ENCODE data around the gene NFXL1.

Gene NFXL1

DNA sequence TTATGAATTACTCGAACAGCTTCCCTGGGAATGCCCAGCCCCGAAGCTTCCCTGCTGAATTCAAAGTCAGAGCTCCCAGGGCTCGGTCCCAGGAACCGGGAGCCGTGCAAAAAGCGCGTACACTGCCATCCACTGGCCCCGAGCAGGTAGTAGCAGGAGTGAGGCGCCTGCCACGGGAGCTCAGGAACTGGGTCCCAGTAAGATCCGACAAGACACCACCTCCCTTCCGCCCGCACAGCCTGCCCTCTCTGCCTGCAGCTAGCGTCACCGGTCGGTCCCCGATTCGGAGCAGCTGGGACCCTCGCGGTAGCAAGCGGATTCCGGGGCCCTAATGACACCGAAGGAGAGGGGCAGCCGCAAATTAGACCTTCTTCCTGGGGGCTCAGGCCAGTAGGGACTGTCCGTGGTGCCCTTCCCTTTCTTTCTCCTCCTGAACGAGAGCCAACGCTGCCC is 77.7 kb downstream of the NFXL1 start:
- no peak for DNase-seq (ENCODE audit: low read depth in 2 of 2, low spot score in 1 of 2)

DNA sequence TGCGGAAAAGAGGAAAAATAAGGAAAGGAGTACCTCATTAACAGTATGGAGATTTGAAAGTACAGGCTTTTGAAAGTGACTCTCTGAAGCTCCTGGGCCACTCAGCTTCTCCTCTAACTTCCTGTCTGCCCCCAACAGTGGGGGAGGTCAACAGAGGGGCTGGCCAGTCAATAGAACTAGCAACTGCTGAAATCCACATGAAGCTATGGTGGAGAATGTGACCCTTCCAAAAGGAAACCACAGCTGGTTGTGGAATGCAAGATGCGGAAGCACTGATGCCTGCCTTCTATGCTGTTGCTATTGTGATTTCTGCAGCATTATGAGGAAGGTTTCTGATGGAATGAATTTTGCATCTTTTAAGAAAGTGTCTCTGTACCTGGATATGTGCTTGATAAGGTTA is 78.9 kb downstream of the NFXL1 start:
- no peak for DNase-seq (ENCODE audit: low read depth in 2 of 2, low spot score in 1 of 2)

DNA sequence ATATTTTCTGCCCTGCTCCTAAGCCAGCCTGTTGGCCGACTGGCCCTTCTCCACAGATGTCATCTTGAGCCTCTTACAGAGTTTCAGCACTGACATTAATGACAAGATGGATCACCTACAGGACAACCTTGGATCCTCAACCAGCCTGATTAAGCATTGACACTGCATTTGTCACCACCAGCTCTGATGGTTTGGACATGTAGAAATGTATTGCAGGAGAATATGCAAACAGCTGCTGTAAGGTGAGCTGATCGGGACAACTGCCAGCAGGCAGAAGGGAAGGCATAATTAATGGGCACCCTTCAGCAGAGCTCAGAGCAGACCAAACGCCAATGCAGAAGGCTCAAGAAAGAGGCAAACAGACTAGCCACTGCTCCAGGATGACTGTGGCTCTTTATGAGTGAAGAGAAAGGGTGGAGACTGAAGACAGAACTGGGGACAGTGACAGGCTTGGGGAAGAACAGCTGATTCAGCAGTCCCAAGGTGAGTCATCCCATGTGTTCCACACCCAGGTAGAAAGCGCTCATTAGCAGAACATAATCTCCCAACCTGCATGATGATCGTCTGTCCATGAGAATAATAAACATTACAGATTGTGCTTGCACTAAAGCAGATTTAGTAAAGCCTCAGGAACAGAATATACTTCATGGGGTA is 83.2 kb downstream of the NFXL1 start:
- DNase-seq (ENCODE audit: low read depth in 2 of 2, low spot score in 1 of 2), result no peak

DNA sequence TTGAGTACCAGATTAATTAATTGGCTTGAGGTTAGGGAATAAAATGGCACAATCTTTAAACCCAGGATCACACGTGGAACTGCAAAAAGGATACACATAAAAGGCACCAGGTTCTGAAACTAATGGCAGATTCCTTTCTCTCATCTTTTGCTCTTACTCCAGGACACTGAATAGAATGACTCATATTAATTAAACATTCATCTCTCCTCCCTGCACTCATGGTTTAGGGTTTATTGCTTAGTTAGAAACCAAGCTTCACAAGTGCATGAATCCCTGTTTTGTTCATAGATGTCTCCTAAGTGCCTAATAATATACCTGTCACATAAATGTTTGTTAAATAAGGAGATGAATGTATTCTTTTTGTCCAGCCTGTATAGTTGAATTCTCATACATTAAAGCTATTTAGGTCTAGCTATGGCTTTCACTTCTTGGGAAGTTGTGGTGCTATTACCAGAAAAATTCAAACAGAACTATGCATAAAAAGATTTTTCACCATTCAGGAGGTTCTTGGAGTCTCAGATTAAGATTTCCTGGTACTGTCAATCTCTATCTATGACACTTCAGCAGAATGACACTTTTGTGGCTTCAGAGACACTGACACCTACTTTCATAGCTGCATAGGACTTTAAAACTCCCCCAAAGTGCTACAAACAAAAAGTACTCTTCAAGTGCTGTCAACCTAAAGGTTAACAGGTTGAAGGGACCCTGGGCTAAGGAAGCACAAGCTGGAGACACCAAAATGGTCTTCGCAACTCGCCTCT is 83.9 kb downstream of the NFXL1 start:
- no peak for DNase-seq (ENCODE audit: low read depth in 2 of 2, low spot score in 1 of 2)

DNA sequence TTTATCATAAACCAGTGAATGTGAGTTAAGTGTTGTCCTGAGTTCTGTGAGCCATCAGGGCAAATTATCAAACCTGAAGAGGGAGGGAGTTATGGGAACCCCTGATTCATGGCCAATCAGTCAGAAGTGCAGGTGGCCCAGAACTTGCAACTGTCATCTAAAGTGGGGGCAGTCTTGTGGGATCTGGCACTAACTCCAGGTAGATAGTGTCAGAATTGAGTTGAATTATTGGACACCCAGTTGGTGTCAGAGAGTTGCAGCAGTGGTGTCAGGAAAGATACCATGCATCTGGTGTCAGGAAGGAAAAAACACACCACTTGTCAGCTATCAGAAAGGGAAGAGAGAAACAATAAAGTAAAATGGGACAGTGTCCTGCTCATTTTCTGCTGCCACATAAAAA is 84.9 kb downstream of the NFXL1 start:
- no peak for DNase-seq (ENCODE audit: low read depth in 2 of 2, low spot score in 1 of 2)

DNA sequence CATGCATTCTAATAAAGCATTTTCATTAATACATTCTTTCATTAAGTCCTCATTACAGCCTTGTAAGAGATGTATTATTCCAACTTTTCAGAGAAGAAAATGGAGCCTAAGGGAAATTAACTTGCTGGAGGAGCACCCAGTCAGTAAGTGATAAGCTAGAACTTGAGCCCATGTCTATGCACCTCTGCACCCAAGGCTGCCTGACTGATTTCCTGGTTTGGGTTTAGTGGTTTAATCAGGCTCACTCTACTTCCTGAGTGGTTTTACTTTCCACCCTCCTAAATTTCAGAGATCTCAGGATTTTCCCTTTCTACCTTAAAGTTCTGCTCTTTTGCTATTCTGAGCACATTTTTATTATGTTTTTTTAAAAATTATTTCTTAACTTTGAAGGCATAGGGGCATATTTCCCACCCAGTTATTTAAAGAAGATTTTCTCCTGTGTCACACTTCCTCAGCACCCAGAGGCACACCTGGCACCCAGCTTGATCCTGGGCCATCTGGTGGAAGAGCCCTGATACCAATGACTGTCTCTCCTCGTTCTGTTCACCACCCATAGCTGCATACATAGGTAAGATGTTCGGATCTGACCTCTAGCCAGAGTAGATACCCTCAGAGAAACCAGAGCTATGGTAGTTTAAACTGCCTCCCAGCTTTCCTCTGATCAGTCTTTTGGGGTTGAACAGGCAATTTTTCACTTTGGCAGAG is 86.9 kb downstream of the NFXL1 start:
- DNase-seq (ENCODE audit: low read depth in 2 of 2, low spot score in 1 of 2), result no peak

DNA sequence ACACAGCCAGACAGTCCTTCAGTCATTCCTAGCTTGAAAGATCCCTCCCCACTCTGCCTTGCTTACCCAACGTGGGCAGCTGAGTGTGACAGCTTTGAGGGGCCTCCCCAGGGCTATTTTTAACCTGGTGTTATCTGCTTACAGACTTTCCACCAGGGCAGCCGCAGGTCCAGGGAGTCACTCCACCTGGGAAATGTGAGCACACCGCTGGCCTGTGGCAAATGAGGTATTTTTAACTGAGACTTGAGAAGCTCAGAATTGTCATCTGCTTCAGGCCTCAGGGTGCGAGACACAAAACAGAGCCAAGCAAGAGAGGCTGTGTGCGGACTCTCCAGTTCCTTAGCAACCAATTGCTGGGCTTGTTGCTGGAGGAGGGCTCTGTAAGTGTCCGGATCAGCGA is 89.5 kb downstream of the NFXL1 start:
- DNase-seq (ENCODE audit: low read depth in 2 of 2, low spot score in 1 of 2), result no peak

DNA sequence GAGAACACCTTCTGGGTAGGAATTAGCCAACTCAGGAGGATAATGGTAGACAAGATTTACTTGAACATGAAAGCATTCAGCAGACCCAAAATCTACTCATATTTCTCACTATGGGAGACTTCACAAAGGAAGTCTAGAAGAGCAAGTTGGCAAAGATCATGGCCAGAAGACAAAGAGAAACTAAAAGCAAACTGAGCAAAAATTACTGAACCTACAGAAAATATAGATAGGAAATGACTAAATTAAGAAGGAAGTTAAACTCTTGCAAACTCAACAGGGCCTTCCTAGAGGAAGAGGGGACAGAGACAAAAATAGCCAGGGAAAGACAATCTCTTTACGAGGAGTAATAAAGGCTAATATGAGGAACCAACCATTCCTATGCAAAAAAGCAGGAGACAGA is 95.2 kb downstream of the NFXL1 start:
- no peak for DNase-seq (ENCODE audit: low read depth in 2 of 2, low spot score in 1 of 2)

DNA sequence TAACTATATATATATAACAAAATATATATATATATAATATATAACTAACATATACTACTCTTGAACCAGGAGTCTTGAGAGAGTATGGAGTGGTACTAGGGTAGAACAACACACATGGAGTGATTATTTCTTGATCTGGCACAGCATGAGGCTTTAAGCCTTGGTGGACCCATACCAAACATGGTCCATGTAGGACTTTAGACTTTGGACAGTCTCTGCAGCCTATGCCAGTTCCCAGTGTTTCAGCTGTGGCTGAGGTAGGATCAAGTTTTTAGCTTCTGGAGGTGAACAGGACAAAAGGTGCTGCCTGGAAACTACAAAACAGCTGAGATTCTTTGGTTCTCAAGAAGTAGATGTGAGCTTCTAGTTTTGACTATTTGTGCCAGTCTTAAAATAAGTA is 97.1 kb downstream of the NFXL1 start:
- DNase-seq (ENCODE audit: low read depth in 2 of 2, low spot score in 1 of 2), result no peak

DNA sequence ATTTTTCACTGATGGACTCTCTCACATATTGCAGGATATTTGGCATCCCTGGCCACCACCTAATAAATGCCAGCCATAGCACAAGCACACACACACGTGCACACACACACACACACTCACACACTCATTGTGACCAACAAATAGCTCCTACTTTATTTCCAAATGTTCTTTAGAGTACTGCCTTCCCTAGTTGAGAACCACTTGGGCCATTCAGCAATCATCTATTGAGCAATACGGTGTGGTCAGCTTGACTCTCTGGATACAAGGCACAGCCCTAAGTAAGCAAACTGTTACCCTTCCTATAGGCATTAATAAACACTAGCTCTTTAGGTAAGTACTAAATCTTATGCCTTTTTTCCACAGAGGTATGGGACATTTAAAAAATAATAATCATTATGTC is 97.6 kb downstream of the NFXL1 start:
- no peak for DNase-seq (ENCODE audit: low read depth in 2 of 2, low spot score in 1 of 2)

DNA sequence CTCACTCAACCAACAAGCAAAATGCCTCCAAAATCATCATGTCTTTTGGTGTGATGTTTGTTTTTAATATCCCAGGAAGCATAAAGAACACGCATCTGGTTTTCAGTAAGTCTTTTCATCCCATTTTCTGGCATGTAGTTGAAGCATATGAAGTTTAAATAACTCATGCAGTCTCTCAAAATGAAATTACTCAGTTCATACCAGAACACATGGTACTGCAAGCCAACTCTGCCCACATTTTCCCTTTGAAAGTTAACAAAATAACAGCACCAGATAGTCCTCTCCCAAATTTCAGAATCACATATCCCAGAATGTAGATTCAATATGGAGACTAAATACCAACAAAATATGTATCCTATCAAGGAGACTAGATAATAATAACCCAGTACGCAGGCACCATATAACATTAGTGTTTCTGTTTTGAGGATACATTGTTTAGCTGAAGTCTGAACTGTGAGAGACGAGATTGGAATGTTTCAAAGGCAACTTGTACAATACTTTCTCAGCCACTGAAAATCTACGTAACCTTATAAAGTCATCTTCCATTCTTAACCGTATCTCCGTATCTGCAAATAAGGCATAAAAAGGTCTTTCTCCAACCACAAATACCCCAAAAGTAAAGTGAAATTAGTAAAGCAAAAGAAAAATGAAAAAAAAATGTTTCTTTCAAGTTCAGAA is 99.6 kb downstream of the NFXL1 start:
- DNase-seq (ENCODE audit: low read depth in 2 of 2, low spot score in 1 of 2), result no peak

DNA sequence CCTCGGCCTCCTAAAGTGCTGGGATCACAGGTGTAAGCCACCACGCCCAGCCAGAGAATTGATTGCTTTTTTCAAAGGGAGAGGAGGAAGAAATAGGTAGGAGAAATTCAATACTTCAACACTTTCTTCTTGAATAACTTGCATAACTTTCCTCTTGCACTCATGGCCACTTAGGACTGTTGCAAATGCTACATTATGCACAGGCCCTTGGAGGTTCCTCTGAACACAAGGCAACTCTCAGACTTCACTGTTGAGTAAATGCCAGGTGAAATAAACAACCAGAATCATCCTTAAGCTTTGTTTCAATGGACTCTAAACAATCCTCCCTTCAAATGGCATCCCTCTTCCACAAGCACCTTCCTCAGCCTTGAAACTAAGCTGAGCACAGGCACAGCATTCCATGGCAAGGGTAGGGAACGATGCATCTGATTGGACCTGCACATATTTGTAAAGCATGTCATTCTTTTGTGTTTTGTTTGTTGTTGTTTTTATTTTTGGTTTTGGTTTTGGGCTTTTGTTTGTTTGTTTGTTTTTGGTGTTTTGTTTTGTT is 104.7 kb downstream of the NFXL1 start:
- DNase-seq (ENCODE audit: low read depth in 2 of 2, low spot score in 1 of 2), result no peak

DNA sequence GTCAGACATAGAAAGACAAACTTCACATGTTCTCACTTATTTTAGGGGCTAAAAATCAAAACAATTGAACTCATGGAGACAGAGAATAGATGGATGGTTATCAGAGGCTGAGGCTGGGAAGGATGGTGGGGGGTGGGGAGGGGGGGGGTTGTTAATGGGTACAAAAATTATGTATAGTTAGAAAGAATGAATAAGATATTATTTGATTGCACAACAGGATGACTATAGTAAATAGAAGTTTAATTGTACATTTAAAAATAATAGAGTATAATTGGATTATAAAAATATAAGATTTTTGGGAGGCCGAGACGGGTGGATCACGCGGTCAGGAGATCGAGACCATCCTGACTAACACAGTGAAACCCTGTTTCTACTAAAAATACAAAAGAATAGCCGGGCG is 109.8 kb downstream of the NFXL1 start:
- no peak for DNase-seq (ENCODE audit: low read depth in 2 of 2, low spot score in 1 of 2)

DNA sequence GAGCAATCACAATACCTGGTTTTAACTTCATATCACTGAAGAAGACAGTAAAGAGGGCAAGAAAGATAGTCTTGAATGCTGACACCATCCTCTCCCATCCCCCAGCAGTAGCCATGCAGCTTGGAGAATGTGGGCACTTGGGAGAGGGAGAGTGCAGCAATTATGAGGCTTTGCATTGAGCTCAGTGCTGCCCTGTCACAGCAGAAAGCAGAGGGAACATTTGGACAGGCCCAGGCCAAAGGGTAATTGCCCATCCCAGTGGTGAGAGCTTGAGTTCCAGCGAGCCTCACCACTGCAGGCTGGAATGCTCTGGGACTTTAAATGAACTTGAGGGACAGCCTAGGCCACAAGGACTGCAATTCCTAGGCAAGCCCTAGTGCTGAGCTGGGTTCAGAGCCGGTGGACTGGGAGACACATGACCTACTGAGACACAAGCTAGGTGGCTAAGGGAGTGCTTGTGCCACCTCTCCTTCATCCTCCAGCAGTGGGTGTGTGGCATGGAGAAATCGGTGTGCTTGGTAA is 112.8 kb downstream of the NFXL1 start:
- DNase-seq (ENCODE audit: low read depth in 2 of 2, low spot score in 1 of 2), result no peak

DNA sequence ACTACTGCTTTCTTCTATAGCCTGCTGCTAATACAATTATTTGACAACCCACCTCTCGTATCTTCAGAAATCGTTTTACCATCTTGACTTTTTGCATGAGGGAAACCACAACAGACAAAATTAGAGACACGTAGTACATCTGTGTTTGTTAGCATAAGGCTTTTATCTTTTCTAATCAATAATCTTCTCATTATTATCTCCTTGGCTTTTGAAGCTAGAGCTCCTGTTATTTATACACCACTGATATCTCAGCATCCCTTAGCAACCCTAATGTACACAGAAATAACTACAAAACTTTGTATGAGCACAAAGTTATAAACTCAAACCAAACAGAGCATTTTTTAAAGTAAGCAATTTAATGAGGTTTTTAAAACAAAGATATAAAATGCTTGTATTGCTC is 116.2 kb downstream of the NFXL1 start:
- no peak for DNase-seq (ENCODE audit: low read depth in 2 of 2, low spot score in 1 of 2)
